ENCODE measurements around the gene ARGLU1. TPM values are rescaled to one million over a fixed set of nuclear protein-coding genes. Genes with fewer than 3 reads are reported as not detected.

ARGLU1 gene
- total RNA-seq, 4 donors from 2014 or later = 10.0 to 41.1 (median 12.9) TPM

DNA sequence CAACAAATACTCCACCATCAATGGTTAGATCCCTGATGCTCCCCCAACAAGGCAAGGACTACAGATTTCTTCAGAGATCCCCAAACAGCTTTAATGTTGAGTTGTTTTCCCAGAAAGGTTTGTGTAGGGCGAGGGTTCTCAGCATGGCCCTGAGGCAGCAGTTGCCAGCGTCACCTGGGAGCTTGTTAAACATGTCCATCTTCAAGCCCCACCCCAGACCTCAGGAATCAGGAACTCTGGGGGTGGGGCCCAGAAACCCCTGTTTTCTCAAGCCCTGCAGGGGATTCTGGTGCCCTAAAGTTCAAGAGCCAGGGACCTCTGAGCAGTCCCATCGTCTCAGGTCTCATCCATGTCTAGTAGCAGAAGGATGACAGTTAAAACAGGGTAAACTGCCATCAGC is 42.1 kb downstream of the ARGLU1 start:
- no peaks in the 10 kb centered on the region for H3K36me3 ChIP-seq
- H3K9me3 ChIP-seq = no peaks in the 10 kb centered on the region
- no peak for ATAC-seq
- no peak overlapping the region for H3K27ac ChIP-seq
- peaks cover 22% of the 10 kb centered on the region in 2 donors for H3K4me1 ChIP-seq
- no peak for DNase-seq
- in situ Hi-C loops (cut with MboI; ENCODE audit: low sequenced_read_pairs in 4 of 4) (loop anchor here (25.0 kb wide), 2 partner anchors 1114 to 1964 kb away; no protein-coding TSS in a partner anchor), intact Hi-C loops (cut with DNase I; ENCODE audit: low total_unique reads) (no loop called here)
- TF ChIP-seq, protein P1, sequence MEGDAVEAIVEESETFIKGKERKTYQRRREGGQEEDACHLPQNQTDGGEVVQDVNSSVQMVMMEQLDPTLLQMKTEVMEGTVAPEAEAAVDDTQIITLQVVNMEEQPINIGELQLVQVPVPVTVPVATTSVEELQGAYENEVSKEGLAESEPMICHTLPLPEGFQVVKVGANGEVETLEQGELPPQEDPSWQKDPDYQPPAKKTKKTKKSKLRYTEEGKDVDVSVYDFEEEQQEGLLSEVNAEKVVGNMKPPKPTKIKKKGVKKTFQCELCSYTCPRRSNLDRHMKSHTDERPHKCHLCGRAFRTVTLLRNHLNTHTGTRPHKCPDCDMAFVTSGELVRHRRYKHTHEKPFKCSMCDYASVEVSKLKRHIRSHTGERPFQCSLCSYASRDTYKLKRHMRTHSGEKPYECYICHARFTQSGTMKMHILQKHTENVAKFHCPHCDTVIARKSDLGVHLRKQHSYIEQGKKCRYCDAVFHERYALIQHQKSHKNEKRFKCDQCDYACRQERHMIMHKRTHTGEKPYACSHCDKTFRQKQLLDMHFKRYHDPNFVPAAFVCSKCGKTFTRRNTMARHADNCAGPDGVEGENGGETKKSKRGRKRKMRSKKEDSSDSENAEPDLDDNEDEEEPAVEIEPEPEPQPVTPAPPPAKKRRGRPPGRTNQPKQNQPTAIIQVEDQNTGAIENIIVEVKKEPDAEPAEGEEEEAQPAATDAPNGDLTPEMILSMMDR (IDR thresholded peaks at IDR 0.05 in 4 of 5, conservative IDR thresholded peaks at IDR 0.05 in 1 of 5) = no peak
- TF ChIP-seq POLR2A (IDR thresholded peaks at IDR 0.05) = no peak
- no peak overlapping the region for H3K4me3 ChIP-seq
- H3K27me3 ChIP-seq = no peaks in the 10 kb centered on the region

DNA sequence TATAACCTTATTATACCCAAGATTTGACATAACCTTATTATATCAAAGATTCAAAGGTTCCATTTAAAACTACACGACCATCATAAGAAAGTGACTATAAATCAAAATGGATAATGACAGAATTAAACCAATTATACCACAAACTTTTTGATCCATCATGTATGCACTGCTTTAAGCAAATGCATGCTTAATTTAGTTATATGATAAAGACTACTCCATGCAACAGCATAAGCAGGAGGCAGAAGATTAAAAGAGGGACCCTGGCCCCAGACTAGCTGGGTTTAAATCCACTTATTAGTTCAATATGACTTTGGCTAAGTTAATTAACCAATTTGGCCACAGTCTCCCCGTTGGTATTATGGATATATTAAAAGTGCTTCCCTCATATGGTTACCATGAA is 43.8 kb downstream of the ARGLU1 start:
- peaks cover 25 to 30% of the 10 kb centered on the region in 2 donors for H3K4me1 ChIP-seq
- DNase-seq = no peak

DNA sequence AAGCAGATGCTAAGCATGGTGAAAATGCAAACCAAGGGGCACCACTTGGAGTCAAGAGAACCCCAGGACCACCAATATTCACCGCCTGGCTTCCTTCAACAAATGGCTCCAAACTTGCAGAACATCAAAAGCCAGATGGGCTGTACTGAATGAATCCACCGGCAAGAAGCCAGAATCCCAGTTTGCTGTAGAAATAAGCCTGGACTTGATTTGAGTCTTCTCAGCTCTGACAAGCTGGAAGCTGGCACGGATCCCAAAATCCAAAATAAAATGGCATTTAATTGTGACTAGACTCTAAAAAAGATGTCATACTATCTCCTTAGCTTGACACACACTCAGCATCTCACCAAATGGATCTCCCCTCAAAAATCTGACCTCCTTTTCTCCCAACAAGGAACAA is 44.4 kb downstream of the ARGLU1 start:
- ATAC-seq = no peak
- DNase-seq = no peak
- Histone ChIP-seq H3K27me3 (no peaks in the 10 kb centered on the region), H3K4me3 (no peak overlapping the region), H3K36me3 (no peaks in the 10 kb centered on the region), H3K4me1 (peaks cover 25 to 30% of the 10 kb centered on the region in 2 donors), H3K9me3 (no peaks in the 10 kb centered on the region), H3K27ac (no peak overlapping the region)
- TF ChIP-seq POLR2A (IDR thresholded peaks at IDR 0.05) = no peak
- TF ChIP-seq, protein P1 (IDR thresholded peaks at IDR 0.05 in 4 of 5, conservative IDR thresholded peaks at IDR 0.05 in 1 of 5) = no peak
- intact Hi-C loops (cut with DNase I; ENCODE audit: low total_unique reads) (no loop called here), in situ Hi-C loops (cut with MboI; ENCODE audit: low sequenced_read_pairs in 4 of 4) (no loop called here)

More for the DNA sequence above, 43.8 kb downstream of the ARGLU1 start:
- no peaks in the 10 kb centered on the region for H3K9me3 ChIP-seq
- no peak for ATAC-seq
- no peak for TF ChIP-seq POLR2A (IDR thresholded peaks at IDR 0.05)
- TF ChIP-seq, protein P1 (IDR thresholded peaks at IDR 0.05 in 4 of 5, conservative IDR thresholded peaks at IDR 0.05 in 1 of 5) = no peak
- H3K4me3 ChIP-seq = no peak overlapping the region
- intact Hi-C loops (cut with DNase I; ENCODE audit: low total_unique reads) (no loop called here), in situ Hi-C loops (cut with MboI; ENCODE audit: low sequenced_read_pairs in 4 of 4) (no loop called here)
- H3K36me3 ChIP-seq = no peaks in the 10 kb centered on the region
- H3K27me3 ChIP-seq = no peaks in the 10 kb centered on the region
- H3K27ac ChIP-seq = no peak overlapping the region

DNA sequence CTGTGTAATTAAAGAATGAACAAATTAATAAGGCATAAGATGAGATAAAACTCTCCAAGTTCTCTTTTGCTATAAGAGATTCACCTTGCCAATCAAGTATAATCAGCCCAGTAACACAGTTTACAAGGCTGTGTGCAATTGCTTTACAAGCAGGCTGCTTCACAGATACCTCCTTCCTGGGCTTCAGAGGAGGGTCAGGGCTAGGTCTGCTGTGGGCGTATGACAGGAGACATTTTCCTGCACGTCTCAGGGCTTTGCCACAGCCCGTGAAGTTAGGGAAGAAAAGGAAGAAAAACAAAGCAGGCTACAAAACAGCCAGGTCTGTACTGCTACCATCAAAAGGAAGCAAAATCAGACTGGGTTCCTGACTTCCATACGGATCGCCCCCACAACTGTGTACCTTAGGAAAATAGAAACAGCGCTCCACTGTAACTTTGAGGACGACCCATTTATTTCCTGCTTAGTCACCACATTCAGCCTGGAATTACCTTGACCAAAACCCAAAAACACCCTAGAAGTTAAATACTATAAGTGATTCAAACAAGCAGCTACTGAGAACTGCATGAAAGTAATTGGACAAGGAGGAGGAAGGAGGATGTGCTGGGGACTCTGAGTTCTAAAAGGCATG is 44.9 kb downstream of the ARGLU1 start:
- no peak overlapping the region for H3K4me3 ChIP-seq
- intact Hi-C loops (cut with DNase I; ENCODE audit: low total_unique reads) = no loop called here
- TF ChIP-seq, protein P1 (IDR thresholded peaks at IDR 0.05 in 4 of 5, conservative IDR thresholded peaks at IDR 0.05 in 1 of 5) = no peak
- TF ChIP-seq POLR2A (IDR thresholded peaks at IDR 0.05) = no peak
- no peaks in the 10 kb centered on the region for H3K27me3 ChIP-seq
- H3K27ac ChIP-seq = peak overlapping the region in 1 of 4 donors; percentile 11
- in situ Hi-C loops (cut with MboI; ENCODE audit: low sequenced_read_pairs in 4 of 4) = no loop called here
- H3K4me1 ChIP-seq = peaks cover 25 to 30% of the 10 kb centered on the region in 2 donors
- no peaks in the 10 kb centered on the region for H3K36me3 ChIP-seq
- H3K9me3 ChIP-seq = no peaks in the 10 kb centered on the region
- DNase-seq = no peak
- ATAC-seq = no peak

Measured in gastrocnemius medialis (tissue), 4 donors.